HCT116 (cell line): ENCODE data around the gene ADAM15. TPM values are rescaled to one million over a fixed set of nuclear protein-coding genes. Genes with fewer than 3 reads are reported as not detected.

ENCODE experiments used
- ATAC-seq: fragments of 200-7000 bp; cut with Tn5 transposase; 2 replicates; pipeline ENCODE4 v1.9.1; 2020; ENCODE audit warnings: mild to moderate bottlenecking, moderate library complexity
- BruUV-seq: library from RNA; stranded (reverse); fragments of 400-500 nt; replicated peaks from 2 replicates; lab custom pipeline; 2021; lab: Mats Ljungman, UMichigan
- CTCF ChIA-PET: fragments of 300-600 bp; sonication (Branson Sonifier 250); formaldehyde crosslinking; loops from one replicate; lab custom pipeline; 2021; ENCODE audit warnings: antibody characterized with exemption; lab: Charles Lee
- POLR2A ChIA-PET: fragments of 300-600, 350-600 bp; sonication (Branson Sonifier 250); formaldehyde crosslinking; loops from one replicate; lab custom pipeline; 2021; ENCODE audit warnings: antibody characterized with exemption; lab: Charles Lee
- RAD21 ChIA-PET, 2 experiments: fragments of 300-600 bp; sonication (Branson Sonifier 250); formaldehyde crosslinking; loops; one replicate each; lab custom pipeline; 2023; ENCODE audit warnings: low total read pairs in 2 of 2; ENCODE audit not compliant: uncharacterized antibody in 2 of 2, unreplicated experiment in 2 of 2, low non-redundant PET in 1 of 2; lab: Charles Lee
- DNase-seq: peaks from one replicate; pipeline ENCODE4 v3.0.0-alpha.2; 2010; ENCODE audit warnings: low read depth, low spot score
- H2AFZ ChIP-seq: fragments of 200-600 bp; shearing (Covaris generic), sonication (generic); 2 replicates; pipeline ENCODE4 v1.6.1; 2017; ENCODE audit warnings: low read depth, mixed run types, mixed read lengths, antibody characterized with exemption, low read length; ENCODE audit not compliant: poor library complexity, severe bottlenecking
- H3K27ac ChIP-seq: 2 replicates; pipeline ENCODE4 v1.5.1; 2012; ENCODE audit warnings: low read depth, low read length
- H3K27me3 ChIP-seq: fragments of 200-600 bp; sonication (generic); 2 replicates; pipeline ENCODE4 v1.6.1; 2016; ENCODE audit warnings: mixed run types, low read length, mixed read lengths; ENCODE audit not compliant: insufficient read depth
- H3K36me3 ChIP-seq, 2 experiments: fragments of 200-500 bp in 1 of 2; fragments of 200-600 bp in 1 of 2; sonication (Bioruptor generic) in 1 of 2; sonication (generic) in 1 of 2; 2 replicates each; pipeline versions ENCODE4 v1.5.1 to v1.6.1; 2014 to 2016; ENCODE audit warnings: low read length in 2 of 2, inconsistent platforms in 1 of 2, mixed read lengths in 1 of 2, mixed run types in 1 of 2; ENCODE audit not compliant: insufficient read depth in 2 of 2, control insufficient read depth in 1 of 2
- H3K4me1 ChIP-seq, 2 experiments: fragments of 200-600 bp in 1 of 2; sonication (generic) in 1 of 2; 2 replicates each; pipeline versions ENCODE4 v1.5.1 to v1.6.1; 2012 to 2017; ENCODE audit warnings: low read length in 2 of 2, inconsistent platforms in 1 of 2, mild to moderate bottlenecking in 1 of 2, mixed read lengths in 1 of 2, mixed run types in 1 of 2, moderate library complexity in 1 of 2; ENCODE audit not compliant: insufficient read depth in 2 of 2, control insufficient read depth in 1 of 2
- H3K4me2 ChIP-seq: fragments of 200-600 bp; sonication (generic); 2 replicates; pipeline ENCODE4 v1.6.1; 2017; ENCODE audit warnings: mixed run types, low read length, mixed read lengths
- H3K4me3 ChIP-seq, 2 experiments: fragments of 200-600 bp in 1 of 2; sonication (generic) in 1 of 2; replicated peaks in 1 of 2; 2 replicates each; pipeline ENCODE4 v1.5.1; 2011 to 2016; ENCODE audit warnings: low read length in 2 of 2, control low read depth in 1 of 2, low read depth in 1 of 2, mild to moderate bottlenecking in 1 of 2, mixed read lengths in 1 of 2, mixed run types in 1 of 2
- H3K79me2 ChIP-seq: fragments of 200-600 bp; sonication (generic); 2 replicates; pipeline ENCODE4 v1.6.1; 2017; ENCODE audit warnings: mild to moderate bottlenecking, mixed run types, low read length, moderate library complexity, mixed read lengths; ENCODE audit not compliant: insufficient read depth
- H3K9ac ChIP-seq: fragments of 200-600 bp; sonication (generic); 2 replicates; pipeline ENCODE4 v1.6.1; 2016; ENCODE audit warnings: low read length, mixed read lengths
- H3K9me2 ChIP-seq: fragments of 200-600 bp; sonication (generic), shearing (Covaris generic); 2 replicates; pipeline ENCODE4 v1.6.1; 2017; ENCODE audit warnings: mixed run types, mild to moderate bottlenecking, moderate library complexity; ENCODE audit not compliant: insufficient read depth
- H3K9me3 ChIP-seq, 2 experiments: fragments of 200-500 bp in 1 of 2; fragments of 200-600 bp in 1 of 2; sonication (Bioruptor generic) in 1 of 2; sonication (generic) in 1 of 2; 2 replicates each; pipeline ENCODE4 v1.6.1; 2014 to 2017; ENCODE audit warnings: low read length in 2 of 2, mixed read lengths in 2 of 2, inconsistent platforms in 1 of 2, low read depth in 1 of 2, mild to moderate bottlenecking in 1 of 2, mixed run types in 1 of 2, moderate library complexity in 1 of 2; ENCODE audit not compliant: control insufficient read depth in 1 of 2, insufficient read depth in 1 of 2
- H4K20me1 ChIP-seq: fragments of 200-600 bp; sonication (generic), shearing (Covaris generic); 2 replicates; pipeline ENCODE4 v1.6.1; 2017; ENCODE audit warnings: mixed run types, mild to moderate bottlenecking, moderate library complexity; ENCODE audit not compliant: insufficient read depth
- ELF1 ChIP-seq: IDR thresholded peaks from 2 replicates; pipeline ENCODE4 v1.6.1; 2012; ENCODE audit warnings: low read depth, borderline replicate concordance
- EZH2phosphoT487 ChIP-seq: fragments of 200-600 bp; IDR thresholded peaks from 2 replicates; pipeline ENCODE4 v1.6.1; 2018; ENCODE audit warnings: antibody characterized with exemption, borderline replicate concordance
- POLR2AphosphoS5 ChIP-seq: IDR thresholded peaks from 2 replicates; pipeline ENCODE4 v1.6.1; 2011; ENCODE audit warnings: mild to moderate bottlenecking, low read depth, low read length, moderate library complexity
- SIN3A ChIP-seq: IDR thresholded peaks from 2 replicates; pipeline ENCODE4 v1.6.1; 2012; ENCODE audit warnings: low read depth
- ZBTB33 ChIP-seq: IDR thresholded peaks from 2 replicates; pipeline ENCODE4 v1.6.1; 2011; ENCODE audit warnings: mild to moderate bottlenecking, low read length, moderate library complexity; ENCODE audit not compliant: insufficient replicate concordance; ENCODE audit errors: extremely low read depth
- ZFX ChIP-seq: fragments of 450-650 bp; IDR thresholded peaks from 2 replicates; pipeline ENCODE4 v1.6.1; 2017
- ZNF274 ChIP-seq: fragments of 200-500 bp; sonication (Bioruptor generic); IDR thresholded peaks from 2 replicates; pipeline ENCODE4 v1.6.1; 2014; ENCODE audit warnings: mild to moderate bottlenecking, low read depth, low read length, inconsistent platforms
- intact Hi-C: fragments of 100-400 bp; cut with micrococcal nuclease; formaldehyde crosslinking; loops from 2 replicates; pipeline ENCODE4 v1.10.0; 2022
- total RNA-seq: library from RNA; stranded (reverse); gene quantifications from one replicate; pipeline ENCODE4 v1.2.1, GENCODE V29; 2021; ENCODE audit not compliant: unreplicated experiment

The ADAM15 gene
- total RNA-seq, 1 experiment from 2014 or later, result 149 TPM

- RAD21 ChIA-PET, result interaction anchor here (0.7 to 1.5 kb wide), 2 partner anchors 15 to 349 kb away, joined by 3 to 4 read pairs; partner anchors contain the start of gene EFNA4 (in 1 of the 2)
- Histone ChIP-seq H2AFZ (peak within 1 kb of the TSS; percentile 45), H3K9ac (peak within 1 kb of the TSS; percentile 81)
Measured at GRCh38 chr1:155078469-155079209, 27.5 kb downstream of the ADAM15 start, which contains the start of gene EFNA3. EFNA3 (plus strand) TSS chr1:155078837; CDS start chr1:155078942, 105 bp downstream.

GRCh38 chr1:155079210-155079486 is 28.0 kb downstream of the ADAM15 start:
- Histone ChIP-seq H3K36me3 (no peaks in the 10 kb centered on the region), H4K20me1 (no peaks in the 10 kb centered on the region), H3K4me3 (peak overlapping the region; percentile 73 to 90), H3K27ac (peak overlapping the region; percentile 31; the same call in 1 of the 2 replicates), H2AFZ (peak overlapping the region; percentile 45), H3K9ac (peak overlapping the region; percentile 81), H3K9me3 (no peaks in the 10 kb centered on the region), H3K4me2 (peak overlapping the region; percentile 99), H3K4me1 (peaks cover 28 to 58% of the 10 kb centered on the region in 2 experiments), H3K27me3 (no peaks in the 10 kb centered on the region)
- CTCF ChIA-PET, result interaction anchor here (0.8 to 1.8 kb wide), 7 partner anchors 12 to 94 kb away, joined by 3 to 8 read pairs (median 3); partner anchors contain the start of genes EFNA4 and KRTCAP2
- no peak for DNase-seq
- RAD21 ChIA-PET, result interaction anchor here (0.7 to 1.5 kb wide), 2 partner anchors 15 to 350 kb away, joined by 3 to 4 read pairs; partner anchors contain the start of gene EFNA4 (in 1 of the 2)
- peak; percentile 23 for ATAC-seq
- POLR2A ChIA-PET, result interaction anchor here (0.7 to 1.1 kb wide), 2 partner anchors 11 to 61 kb away, joined by 3 read pairs; partner anchors contain the start of gene DPM3
- TF ChIP-seq ELF1, result no peak
- no peak for TF ChIP-seq ZBTB33
- no peak for TF ChIP-seq EZH2phosphoT487
- 0 out of 2 replicates have a peak, but pooled peaks have one; percentile 24 for TF ChIP-seq ZFX
- TF ChIP-seq, all 23 proteins: peak for 1
- Histone ChIP-seq H3K79me2 (no peaks in the 10 kb centered on the region; the same call in 1 of the 2 replicates), H3K9me2 (no peaks in the 10 kb centered on the region)
- intact Hi-C loops, result no loop called here
- BruUV-seq, result no TSS peak

More at GRCh38 chr1:155078469-155079209, 27.5 kb downstream of the ADAM15 start, which contains the start of gene EFNA3:
- Histone ChIP-seq H3K4me2 (peak within 1 kb of the TSS; percentile 99), H4K20me1 (no peaks in the 10 kb centered on the region), H3K36me3 (no peaks in the 10 kb centered on the region), H3K27me3 (no peaks in the 10 kb centered on the region), H3K4me1 (peaks cover 23 to 53% of the 10 kb centered on the region in 2 experiments), H3K9me2 (no peaks in the 10 kb centered on the region), H3K9me3 (no peaks in the 10 kb centered on the region), H3K4me3 (peak within 1 kb of the TSS; percentile 73 to 90), H3K79me2 (no peaks in the 10 kb centered on the region; the same call in 1 of the 2 replicates), H3K27ac (peak within 1 kb of the TSS; percentile 31; the same call in 1 of the 2 replicates)
- intact Hi-C loops, result no loop called here
- BruUV-seq, result no TSS peak
- DNase-seq, result no peak
- ChIA-PET CTCF (interaction anchor here (0.8 to 1.8 kb wide), 6 partner anchors 12 to 94 kb away, joined by 3 to 8 read pairs (median 4); partner anchors contain the start of genes EFNA4 and KRTCAP2), POLR2A (interaction anchor here (0.7 to 1.1 kb wide), 2 partner anchors 11 to 61 kb away, joined by 3 read pairs; partner anchors contain the start of gene DPM3)
- ATAC-seq, result peak; percentile 76
- no peak for TF ChIP-seq SIN3A
- TF ChIP-seq POLR2AphosphoS5, result peak; percentile 73
- no peak for TF ChIP-seq ZNF274
